ENCODE measurements around the gene DCC.

DCC gene

GRCh38 chr18:52426462-52426861 lies 86.5 kb downstream of the DCC start:
- no peak for DNase-seq (ENCODE audit: low read depth, low spot score)
- in situ Hi-C loops (cut with HindIII; ENCODE audit: low sequenced_read_pairs) = no loop called here
- H3K4me3 ChIP-seq (ENCODE audit: low read depth, low read length) = no peak overlapping the region
- no peak for TF ChIP-seq CTCF (IDR thresholded peaks at IDR 0.05; ENCODE audit: low read depth, low read length)

GRCh38 chr18:52427521-52428175 lies 87.7 kb downstream of the DCC start:
- no peak for DNase-seq (ENCODE audit: low read depth, low spot score)
- in situ Hi-C loops (cut with HindIII; ENCODE audit: low sequenced_read_pairs) = no loop called here
- no peak for TF ChIP-seq CTCF (IDR thresholded peaks at IDR 0.05; ENCODE audit: low read depth, low read length)
- H3K4me3 ChIP-seq (ENCODE audit: low read depth, low read length) = no peak overlapping the region

- no peak for TF ChIP-seq CTCF (IDR thresholded peaks at IDR 0.05; ENCODE audit: low read depth, low read length)
- in situ Hi-C loops (cut with HindIII; ENCODE audit: low sequenced_read_pairs) = no loop called here
- no peak for DNase-seq (ENCODE audit: low read depth, low spot score)
- H3K4me3 ChIP-seq (ENCODE audit: low read depth, low read length) = no peak overlapping the region
Observed at GRCh38 chr18:52431683-52432082, 91.7 kb downstream of the DCC start.

GRCh38 chr18:52433797-52434196 lies 93.8 kb downstream of the DCC start:
- no peak for TF ChIP-seq CTCF (IDR thresholded peaks at IDR 0.05; ENCODE audit: low read depth, low read length)
- DNase-seq (ENCODE audit: low read depth, low spot score) = no peak
- in situ Hi-C loops (cut with HindIII; ENCODE audit: low sequenced_read_pairs) = no loop called here
- H3K4me3 ChIP-seq (ENCODE audit: low read depth, low read length) = no peak overlapping the region

GRCh38 chr18:52435301-52435700 lies 95.3 kb downstream of the DCC start:
- H3K4me3 ChIP-seq (ENCODE audit: low read depth, low read length) = no peak overlapping the region
- no peak for TF ChIP-seq CTCF (IDR thresholded peaks at IDR 0.05; ENCODE audit: low read depth, low read length)
- no peak for DNase-seq (ENCODE audit: low read depth, low spot score)
- in situ Hi-C loops (cut with HindIII; ENCODE audit: low sequenced_read_pairs) = no loop called here

GRCh38 chr18:52437161-52437560 lies 97.2 kb downstream of the DCC start:
- H3K4me3 ChIP-seq (ENCODE audit: low read depth, low read length) = no peak overlapping the region
- TF ChIP-seq CTCF (IDR thresholded peaks at IDR 0.05; ENCODE audit: low read depth, low read length) = no peak
- DNase-seq (ENCODE audit: low read depth, low spot score) = no peak
- in situ Hi-C loops (cut with HindIII; ENCODE audit: low sequenced_read_pairs) = no loop called here
